Gastroesophageal sphincter (tissue), 4 donors: ENCODE results near the gene VRK2. TPM values are rescaled to one million over a fixed set of nuclear protein-coding genes. Genes with fewer than 3 reads are reported as not detected.

Experiments used
- ATAC-seq: fragments of 150-250 bp; one replicate; pipeline ENCODE4 v1.9.1; 2016; ENCODE audit warnings: mild to moderate bottlenecking, moderate library complexity
- H3K27ac ChIP-seq, 4 donors: fragments of 200-600 bp; sonication (generic) in 3 of 4; 1 replicate in 3 of 4; 2 replicates in 1 of 4; pipeline ENCODE4 v1.5.1; 2016 to 2019
- H3K27me3 ChIP-seq: fragments of 200-600 bp; sonication (generic); one replicate; pipeline ENCODE4 v1.5.1; 2019
- H3K36me3 ChIP-seq, 2 donors: fragments of 200-600 bp; sonication (generic); one replicate each; pipeline ENCODE4 v1.5.1; 2019; ENCODE audit warnings: control low read depth in 1 of 2
- H3K4me1 ChIP-seq, 3 donors: fragments of 200-600 bp; sonication (generic); 1 replicate in 2 of 3; 2 replicates in 1 of 3; pipeline ENCODE4 v1.5.1; 2016 to 2019; ENCODE audit warnings: control low read depth in 2 of 3
- H3K4me3 ChIP-seq, 2 donors: fragments of 200-600 bp; sonication (generic); one replicate each; pipeline ENCODE4 v1.5.1; 2019; ENCODE audit warnings: mild to moderate bottlenecking in 1 of 2, moderate library complexity in 1 of 2
- H3K9me3 ChIP-seq, 3 donors: fragments of 200-600 bp; sonication (generic); one replicate each; pipeline ENCODE4 v1.5.1; 2017 to 2019; ENCODE audit warnings: control low read depth in 2 of 3
- EP300 ChIP-seq: sonication (generic); formaldehyde crosslinking; IDR thresholded peaks from one replicate; pipeline ENCODE4 v1.6.1; 2017; ENCODE audit warnings: antibody characterized with exemption, mild to moderate bottlenecking
- POLR2A ChIP-seq, 2 donors: fragments of 450-650 bp; IDR thresholded peaks; one replicate each; pipeline ENCODE4 v1.6.1; 2017; ENCODE audit warnings: antibody characterized with exemption in 2 of 2, mild to moderate bottlenecking in 2 of 2, moderate library complexity in 1 of 2
- POLR2AphosphoS5 ChIP-seq: sonication (generic); formaldehyde crosslinking; IDR thresholded peaks from one replicate; pipeline ENCODE4 v1.6.1; 2017; ENCODE audit warnings: antibody characterized with exemption
- WGBS, 2 donors: methylation state at CpG; one replicate each; pipeline ENCODE4 v1.1.5; 2018; ENCODE audit warnings: low coverage in 1 of 2; 5-methylcytosine and 5-hydroxymethylcytosine counted together
- total RNA-seq, 4 donors: library from RNA; depleted of rRNA; stranded (reverse); fragments of >200 nt; gene quantifications; one replicate each; pipeline ENCODE4 v1.1.0, GENCODE V29; 2016
- TF ChIP-seq, protein P1 (sequence below), 4 experiments: fragments of 200-600 bp in 2 of 4; fragments of 450-650 bp in 2 of 4; sonication (generic) in 1 of 4; IDR thresholded peaks; one replicate each; pipeline ENCODE4 v1.5.1; 2017 to 2019; ENCODE audit warnings: antibody characterized with exemption in 4 of 4, mild to moderate bottlenecking in 2 of 4, moderate library complexity in 2 of 4

Gene VRK2
- total RNA-seq, 4 donors from 2014 or later = 27.5 to 34.4 (median 29.1) TPM

- TF ChIP-seq POLR2A (IDR thresholded peaks at IDR 0.05) (no peak), POLR2AphosphoS5 (no peak), EP300 (no peak)
- TF ChIP-seq, protein P1, sequence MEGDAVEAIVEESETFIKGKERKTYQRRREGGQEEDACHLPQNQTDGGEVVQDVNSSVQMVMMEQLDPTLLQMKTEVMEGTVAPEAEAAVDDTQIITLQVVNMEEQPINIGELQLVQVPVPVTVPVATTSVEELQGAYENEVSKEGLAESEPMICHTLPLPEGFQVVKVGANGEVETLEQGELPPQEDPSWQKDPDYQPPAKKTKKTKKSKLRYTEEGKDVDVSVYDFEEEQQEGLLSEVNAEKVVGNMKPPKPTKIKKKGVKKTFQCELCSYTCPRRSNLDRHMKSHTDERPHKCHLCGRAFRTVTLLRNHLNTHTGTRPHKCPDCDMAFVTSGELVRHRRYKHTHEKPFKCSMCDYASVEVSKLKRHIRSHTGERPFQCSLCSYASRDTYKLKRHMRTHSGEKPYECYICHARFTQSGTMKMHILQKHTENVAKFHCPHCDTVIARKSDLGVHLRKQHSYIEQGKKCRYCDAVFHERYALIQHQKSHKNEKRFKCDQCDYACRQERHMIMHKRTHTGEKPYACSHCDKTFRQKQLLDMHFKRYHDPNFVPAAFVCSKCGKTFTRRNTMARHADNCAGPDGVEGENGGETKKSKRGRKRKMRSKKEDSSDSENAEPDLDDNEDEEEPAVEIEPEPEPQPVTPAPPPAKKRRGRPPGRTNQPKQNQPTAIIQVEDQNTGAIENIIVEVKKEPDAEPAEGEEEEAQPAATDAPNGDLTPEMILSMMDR (IDR thresholded peaks at IDR 0.05) = no peak
- WGBS, 2 donors = 81% methylated on average over 2 to 4 of the region's 4 CpGs
Observed at GRCh38 chr2:58099096-58099769, 52.6 kb downstream of the VRK2 start.

GRCh38 chr2:58101500-58101899 lies 54.9 kb downstream of the VRK2 start:
- no peak for ATAC-seq
- Histone ChIP-seq H3K4me3 (no peak overlapping the region), H3K36me3 (no peaks in the 10 kb centered on the region), H3K4me1 (no peaks in the 10 kb centered on the region), H3K9me3 (no peaks in the 10 kb centered on the region), H3K27ac (no peak overlapping the region), H3K27me3 (no peaks in the 10 kb centered on the region)
- TF ChIP-seq EP300 = no peak
- TF ChIP-seq, protein P1 (IDR thresholded peaks at IDR 0.05) = no peak
- TF ChIP-seq POLR2AphosphoS5 = no peak
- TF ChIP-seq POLR2A (IDR thresholded peaks at IDR 0.05) = no peak

More at GRCh38 chr2:58099096-58099769, 52.6 kb downstream of the VRK2 start:
- no peaks in the 10 kb centered on the region for H3K27me3 ChIP-seq
- no peak overlapping the region for H3K27ac ChIP-seq
- no peaks in the 10 kb centered on the region for H3K4me1 ChIP-seq
- ATAC-seq = no peak
- H3K9me3 ChIP-seq = peaks cover 0 to 7% (median 0%) of the 10 kb centered on the region in 3 donors
- no peak overlapping the region for H3K4me3 ChIP-seq
- H3K36me3 ChIP-seq = no peaks in the 10 kb centered on the region

- Histone ChIP-seq H3K27me3 (no peaks in the 10 kb centered on the region), H3K36me3 (no peaks in the 10 kb centered on the region), H3K27ac (no peak overlapping the region), H3K4me3 (no peak overlapping the region), H3K4me1 (no peaks in the 10 kb centered on the region), H3K9me3 (no peaks in the 10 kb centered on the region)
- ATAC-seq = no peak
- TF ChIP-seq POLR2AphosphoS5 (no peak), POLR2A (IDR thresholded peaks at IDR 0.05) (no peak), EP300 (no peak)
- TF ChIP-seq, protein P1 (IDR thresholded peaks at IDR 0.05) = no peak
Observed at GRCh38 chr2:58106896-58107295, 60.3 kb downstream of the VRK2 start.

GRCh38 chr2:58107803-58108710 lies 61.5 kb downstream of the VRK2 start:
- H3K36me3 ChIP-seq = no peaks in the 10 kb centered on the region
- no peak for TF ChIP-seq POLR2AphosphoS5
- peak; percentile 69 for ATAC-seq
- H3K4me1 ChIP-seq = no peaks in the 10 kb centered on the region
- H3K9me3 ChIP-seq = no peaks in the 10 kb centered on the region
- H3K4me3 ChIP-seq = no peak overlapping the region
- H3K27me3 ChIP-seq = no peaks in the 10 kb centered on the region
- H3K27ac ChIP-seq = no peak overlapping the region
- 72 to 91% methylated on average over 8 to 10 of the region's 10 CpGs for WGBS, 2 donors

DNA sequence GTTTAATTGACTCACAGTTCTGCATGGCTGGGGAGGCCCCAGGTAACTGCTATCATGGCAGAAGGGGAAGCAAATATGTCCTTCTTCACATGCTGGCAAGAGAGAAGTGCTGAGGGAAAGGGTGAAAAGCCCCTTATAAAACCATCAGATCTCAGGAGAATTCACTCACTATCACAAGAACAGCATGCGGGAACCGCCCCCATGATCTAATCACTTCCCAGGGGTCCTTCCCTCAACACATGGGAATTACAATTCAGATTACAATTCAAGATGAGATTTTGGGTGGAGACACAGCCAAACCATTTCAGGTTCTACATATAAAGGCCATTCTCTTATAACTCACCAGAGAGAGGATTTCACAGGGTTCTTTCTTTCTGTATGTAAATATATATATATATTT lies 62.9 kb downstream of the VRK2 start:
- Histone ChIP-seq H3K4me1 (no peaks in the 10 kb centered on the region), H3K4me3 (no peak overlapping the region), H3K27me3 (no peaks in the 10 kb centered on the region), H3K27ac (no peak overlapping the region), H3K36me3 (no peaks in the 10 kb centered on the region), H3K9me3 (no peaks in the 10 kb centered on the region)
- no peak for TF ChIP-seq POLR2AphosphoS5
- TF ChIP-seq EP300 = no peak
- TF ChIP-seq, protein P1 (IDR thresholded peaks at IDR 0.05) = no peak
- no peak for TF ChIP-seq POLR2A (IDR thresholded peaks at IDR 0.05)
- 90 to 91% methylated on average over 2 of the region's 2 CpGs for WGBS, 2 donors
- no peak for ATAC-seq
